Measurements from ENCODE around the gene NPAS3.

The NPAS3 gene

DNA sequence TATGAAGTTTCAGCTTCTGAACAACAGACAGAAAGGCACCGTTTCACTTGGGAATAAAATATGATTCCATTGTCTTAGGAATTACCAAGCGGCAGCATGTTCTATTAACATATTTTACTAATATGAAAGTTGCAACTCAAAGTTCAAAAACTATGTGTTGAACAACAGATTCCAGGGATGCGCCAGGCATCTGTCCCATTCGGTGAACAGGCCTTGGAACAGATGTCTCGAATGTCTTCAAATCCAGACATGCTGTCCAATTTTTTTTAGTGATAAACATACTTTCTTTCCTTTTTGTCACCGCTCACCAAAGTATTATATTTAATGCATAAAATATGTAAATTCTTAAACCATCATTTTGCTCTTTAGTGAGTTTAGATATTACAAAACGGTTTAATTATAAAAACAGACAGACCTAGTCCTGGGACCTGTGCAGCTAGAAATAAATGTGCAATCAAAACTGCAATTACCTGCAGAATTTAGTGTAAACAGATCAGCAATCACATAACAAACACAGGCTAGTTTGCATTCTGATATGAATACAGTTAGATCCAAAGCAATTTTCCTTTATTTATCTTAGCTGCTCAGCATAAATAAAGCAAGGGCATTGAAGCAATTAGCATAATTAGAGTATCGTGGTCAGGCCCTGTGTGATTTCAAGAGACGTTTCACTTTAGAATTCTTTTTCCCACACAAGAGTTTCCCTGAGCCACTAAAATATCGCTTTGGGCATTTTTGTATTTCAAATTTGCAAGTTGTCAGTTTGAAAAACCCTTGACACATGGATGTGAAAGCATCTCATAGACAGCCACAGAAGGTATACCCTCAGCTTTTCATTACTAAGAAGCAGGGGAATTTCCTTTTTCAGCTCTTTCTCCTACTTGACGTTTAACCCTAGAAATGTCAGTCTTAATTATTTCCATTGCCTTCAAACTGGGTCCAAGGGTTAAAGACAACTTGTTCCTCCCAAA lies 591.4 kb downstream of the NPAS3 start:
- no peak for DNase-seq

DNA sequence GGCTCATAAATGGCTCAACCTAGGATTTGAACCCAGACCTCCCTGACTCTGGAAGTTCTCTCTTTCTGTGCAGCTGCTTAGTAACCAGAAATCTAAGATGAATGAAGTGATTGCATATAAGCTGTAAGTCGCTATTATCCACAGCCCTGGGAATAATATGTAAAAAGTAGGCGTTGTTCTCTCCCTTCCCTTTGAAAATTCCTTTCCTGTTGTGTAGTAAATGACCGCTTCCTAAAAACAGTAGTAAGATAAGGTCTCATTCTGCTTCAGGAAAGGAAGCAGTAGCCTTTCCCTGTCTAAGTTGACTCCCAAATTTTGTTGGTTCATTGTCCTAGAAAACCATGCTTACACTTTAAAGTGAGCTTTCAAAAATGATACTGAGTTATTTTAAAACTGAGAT lies 593.9 kb downstream of the NPAS3 start:
- no peak for DNase-seq

GRCh38 chr14:33534104-33534503 lies 595.4 kb downstream of the NPAS3 start:
- DNase-seq, result no peak

DNA sequence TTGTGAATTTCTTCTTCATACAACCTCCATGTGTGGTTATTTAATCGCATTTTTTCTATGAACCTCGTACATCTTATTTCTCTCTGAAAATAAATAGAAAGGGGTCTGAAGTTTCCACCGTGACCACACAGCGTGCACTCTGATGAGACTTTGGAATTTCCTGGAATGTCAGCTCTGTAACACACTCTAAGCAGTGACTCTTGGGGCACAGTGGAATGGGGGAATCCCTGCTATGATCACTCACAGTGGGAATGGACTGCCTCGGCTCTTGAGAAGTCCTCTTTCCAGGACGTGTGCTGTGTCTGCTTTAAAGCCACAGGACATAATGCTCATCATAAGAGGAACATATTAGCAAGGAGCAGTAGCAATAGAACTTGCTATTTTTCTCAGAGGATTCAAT lies 596.0 kb downstream of the NPAS3 start:
- no peak for DNase-seq

DNA sequence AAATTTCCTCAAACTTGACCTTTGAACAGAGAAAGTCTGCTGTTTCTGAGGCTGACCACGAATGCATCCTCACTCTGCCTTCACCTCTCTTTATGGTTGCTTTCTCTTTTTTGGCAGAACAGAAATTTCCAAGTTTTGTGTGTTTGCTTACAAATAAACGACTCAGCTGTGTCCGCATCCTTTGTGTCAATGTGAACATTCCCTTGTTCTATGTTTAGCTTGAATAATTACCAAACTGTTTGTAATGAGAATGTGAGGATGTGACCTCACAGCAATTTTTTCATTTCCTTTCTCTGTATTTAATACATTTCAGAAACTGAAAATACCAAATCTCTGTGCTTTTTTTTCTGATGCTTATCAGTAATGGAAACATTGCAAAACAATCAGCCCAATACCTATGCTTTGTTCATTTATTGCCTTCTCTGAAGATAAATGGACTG lies 601.3 kb downstream of the NPAS3 start:
- DNase-seq, result no peak

GRCh38 chr14:33541171-33541570 lies 602.5 kb downstream of the NPAS3 start:
- DNase-seq, result no peak

DNA sequence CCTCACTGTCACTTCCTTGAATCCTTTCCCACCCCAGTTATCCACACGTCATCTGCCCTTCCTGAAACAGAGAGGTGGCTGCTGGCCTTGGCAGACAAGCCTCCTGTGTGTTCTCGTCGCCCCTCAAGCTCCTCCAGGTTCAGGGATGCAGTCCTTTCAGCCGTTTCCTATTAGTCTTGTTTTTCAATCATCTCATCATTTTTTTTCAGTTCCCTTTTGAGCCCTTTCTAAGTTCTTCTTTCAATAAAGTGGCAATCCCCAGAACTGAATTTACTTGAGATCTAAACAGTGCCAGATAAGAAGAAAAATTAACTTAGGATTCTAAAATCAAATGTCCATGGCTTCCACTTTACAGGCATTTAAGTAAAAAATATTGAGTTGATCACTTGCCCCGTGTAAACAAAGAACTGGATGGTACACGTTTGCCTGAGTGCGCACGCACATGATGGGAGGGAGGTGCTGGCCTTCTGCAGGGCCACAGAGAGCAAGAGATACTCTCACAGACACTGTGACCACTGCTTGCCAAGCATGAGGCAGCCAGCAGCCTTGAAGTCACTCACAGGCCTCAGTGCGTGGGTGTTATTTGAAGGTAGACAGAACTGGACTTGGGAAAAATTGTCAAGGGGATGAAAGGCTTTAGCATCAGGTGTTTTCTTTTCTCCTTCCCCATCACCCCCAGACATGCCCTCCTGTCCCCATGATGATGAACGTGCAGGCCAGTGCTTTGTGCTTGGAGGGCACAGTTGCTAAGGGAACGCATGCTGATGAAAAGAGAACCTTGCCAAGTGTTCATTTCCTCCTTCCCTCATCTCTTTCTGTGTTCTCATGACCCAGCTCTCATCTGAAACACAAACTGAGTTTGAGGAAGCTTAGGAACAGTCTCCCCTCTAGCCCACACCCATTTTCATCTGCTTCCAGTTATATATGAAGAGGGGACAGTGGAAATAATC lies 603.9 kb downstream of the NPAS3 start:
- peak; percentile 55 for DNase-seq

DNA sequence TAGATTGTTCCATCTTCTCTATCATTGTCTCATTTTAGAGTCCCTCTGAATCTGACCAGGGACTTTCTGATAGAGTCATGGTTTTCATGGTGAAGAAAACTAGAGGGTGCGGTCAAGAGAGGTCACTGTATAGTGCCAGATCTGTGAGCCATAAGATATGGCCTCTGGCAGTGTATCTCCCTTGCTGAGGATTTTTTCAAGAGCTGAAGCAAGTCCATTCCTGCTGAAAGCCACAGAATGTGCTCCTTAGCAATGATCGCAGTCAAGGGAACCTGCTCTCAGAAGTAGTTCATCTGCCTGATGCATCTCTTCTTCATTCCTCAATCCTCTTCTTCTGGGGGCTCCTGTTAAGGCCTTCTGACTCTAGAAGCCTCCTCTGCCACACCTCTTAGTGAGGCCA lies 607.0 kb downstream of the NPAS3 start:
- DNase-seq, result no peak

DNA sequence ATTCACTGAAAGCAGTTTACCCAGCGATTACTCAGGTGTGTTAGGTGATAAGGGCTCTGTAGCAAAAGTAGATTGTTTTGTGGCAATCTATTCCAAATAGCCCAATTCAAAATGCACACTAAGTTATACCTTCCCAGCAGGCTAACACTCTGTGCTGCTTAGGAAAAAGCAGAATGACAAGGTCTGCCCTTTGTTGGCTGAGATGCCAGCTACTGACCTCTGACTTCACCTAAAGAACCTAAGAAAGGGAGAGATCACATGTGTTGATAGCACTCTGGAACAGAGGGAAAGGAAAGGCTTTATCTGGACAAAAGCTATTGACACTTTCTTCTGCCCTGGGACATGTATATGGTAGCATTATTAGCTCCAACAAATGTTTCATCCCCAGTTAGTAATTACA lies 609.9 kb downstream of the NPAS3 start:
- DNase-seq, result no peak

DNA sequence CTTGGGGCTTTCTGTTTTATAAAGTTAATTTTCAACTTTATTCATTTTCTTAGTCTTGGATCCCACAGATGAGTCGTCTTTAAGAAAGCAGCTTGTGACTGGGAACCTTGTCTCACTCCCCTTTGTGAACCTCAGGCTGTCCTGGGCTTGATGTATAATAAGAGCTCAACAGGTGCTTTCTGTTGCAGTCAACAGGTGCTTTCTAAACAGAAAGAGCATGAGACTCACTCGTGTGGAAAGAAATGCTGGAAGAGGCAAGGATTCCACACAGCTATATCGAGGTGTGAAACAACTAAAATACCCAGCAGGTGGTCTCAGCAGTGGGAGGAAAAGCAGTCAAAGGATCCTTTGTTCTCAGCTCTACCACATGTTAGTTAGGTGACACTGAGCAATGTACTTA lies 613.3 kb downstream of the NPAS3 start:
- no peak for DNase-seq

DNA sequence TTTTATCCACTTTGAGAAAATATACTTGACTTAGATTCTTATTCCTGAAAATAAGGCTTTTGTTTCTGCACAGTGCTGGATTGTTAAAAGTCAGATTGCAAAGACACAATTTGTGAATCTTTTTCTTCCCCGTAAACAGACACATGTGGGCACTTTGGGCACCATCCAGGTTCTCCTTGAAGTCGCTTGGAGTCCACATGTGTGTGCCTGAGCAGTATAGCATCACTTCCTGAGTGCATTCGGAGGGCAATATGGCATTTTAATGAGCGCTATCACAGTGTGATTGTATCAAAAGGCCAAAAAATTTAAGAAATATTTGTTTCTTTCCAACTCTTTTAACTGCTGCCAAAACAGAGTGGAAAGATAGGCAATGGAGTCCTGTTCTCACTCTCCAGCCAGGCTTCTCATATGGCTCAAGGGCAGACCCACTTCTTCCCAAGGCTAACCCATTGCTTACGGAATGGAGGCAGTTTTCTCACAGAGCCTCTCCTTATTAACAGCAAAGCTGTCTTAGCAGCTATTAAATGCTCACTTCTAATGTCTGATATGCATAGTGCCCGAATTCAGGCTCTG lies 615.1 kb downstream of the NPAS3 start:
- DNase-seq, result no peak

DNA sequence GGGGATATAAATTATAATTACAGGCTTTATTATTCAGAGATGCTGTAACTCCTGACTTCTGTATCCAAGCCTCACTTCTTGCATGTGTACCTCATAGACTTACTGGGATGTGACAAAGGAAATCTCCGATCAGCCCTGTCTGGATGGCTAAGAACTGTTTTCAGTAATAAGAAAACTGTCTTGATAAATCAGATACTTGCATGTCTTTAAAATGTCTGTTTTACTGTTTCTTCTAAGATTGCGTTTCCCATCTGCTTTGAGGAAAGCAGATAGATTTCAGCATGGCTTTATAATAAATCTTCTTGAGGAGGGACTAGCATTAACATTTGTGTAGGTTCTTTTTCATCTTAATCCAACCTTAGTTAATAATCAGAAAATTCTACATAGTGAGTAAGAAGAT lies 616.3 kb downstream of the NPAS3 start:
- no peak for DNase-seq

DNA sequence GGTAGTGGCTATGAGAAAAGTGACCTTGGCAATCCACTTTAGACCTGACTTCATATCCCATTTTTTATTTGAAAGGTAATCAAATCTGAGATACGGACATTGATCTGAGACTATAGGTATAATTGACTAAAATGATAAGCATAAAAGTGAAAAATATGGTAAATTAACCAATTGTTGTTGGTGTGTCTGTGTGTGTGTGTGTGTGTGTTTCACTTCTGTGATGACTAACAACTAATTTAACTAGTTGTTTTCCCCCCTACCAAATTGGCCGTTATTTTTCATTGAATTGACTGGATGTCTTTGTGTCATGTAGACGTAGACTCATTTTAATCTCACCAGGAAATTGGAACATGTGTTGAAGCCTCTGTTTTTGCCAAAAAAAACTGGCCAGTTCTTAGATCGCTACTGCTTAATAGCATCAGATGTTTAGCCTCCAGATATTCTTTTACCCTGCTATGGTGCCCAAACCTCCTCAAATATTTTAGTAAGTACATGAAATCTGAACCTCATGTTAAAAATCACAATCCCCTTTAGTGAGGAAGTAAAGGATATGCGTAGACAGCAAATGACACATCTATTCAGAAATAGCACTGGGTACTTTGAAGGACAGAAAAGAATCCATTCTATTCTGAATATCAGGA lies 617.2 kb downstream of the NPAS3 start:
- no peak for DNase-seq

DNA sequence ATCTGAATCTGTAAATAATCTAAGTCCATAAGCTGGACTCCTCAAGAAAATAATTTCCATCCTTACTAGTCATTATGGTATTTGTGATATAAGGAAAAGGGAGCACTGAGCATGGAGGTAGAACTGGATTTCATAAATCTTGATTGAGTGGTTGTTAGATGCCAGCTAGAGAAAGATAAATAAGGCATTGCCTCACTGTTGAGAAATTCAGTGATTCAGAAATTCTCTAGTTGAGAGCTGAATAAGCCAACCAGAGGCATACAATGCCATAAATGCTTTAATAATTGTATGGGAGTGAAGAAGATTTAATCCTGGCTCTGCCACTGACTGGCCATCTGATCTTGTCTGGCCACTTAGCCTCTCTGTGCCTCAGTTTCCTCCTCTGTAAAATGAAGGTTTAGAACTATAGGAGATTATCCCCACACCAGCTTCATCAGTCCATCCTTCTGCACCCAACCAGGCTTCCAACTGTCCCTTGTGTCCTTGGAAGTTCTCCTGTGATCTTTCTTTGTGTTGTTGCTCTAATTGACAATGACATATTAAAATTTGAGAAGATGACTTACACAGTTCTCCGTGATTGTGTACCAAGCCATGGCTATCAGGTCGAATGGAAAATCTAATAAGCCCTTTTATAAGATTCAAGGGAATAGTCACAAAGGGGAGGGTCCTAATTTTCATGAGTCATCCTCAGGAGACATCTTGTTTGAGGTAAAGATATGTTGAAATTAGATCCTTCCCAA lies 617.9 kb downstream of the NPAS3 start:
- no peak for DNase-seq

- no peak for DNase-seq
These were observed 622.2 kb downstream of the NPAS3 start for GRCh38 chr14:33560718-33561431.

- DNase-seq, result peak; percentile 33
These were observed 623.0 kb downstream of the NPAS3 start for GRCh38 chr14:33561488-33562175.

DNA sequence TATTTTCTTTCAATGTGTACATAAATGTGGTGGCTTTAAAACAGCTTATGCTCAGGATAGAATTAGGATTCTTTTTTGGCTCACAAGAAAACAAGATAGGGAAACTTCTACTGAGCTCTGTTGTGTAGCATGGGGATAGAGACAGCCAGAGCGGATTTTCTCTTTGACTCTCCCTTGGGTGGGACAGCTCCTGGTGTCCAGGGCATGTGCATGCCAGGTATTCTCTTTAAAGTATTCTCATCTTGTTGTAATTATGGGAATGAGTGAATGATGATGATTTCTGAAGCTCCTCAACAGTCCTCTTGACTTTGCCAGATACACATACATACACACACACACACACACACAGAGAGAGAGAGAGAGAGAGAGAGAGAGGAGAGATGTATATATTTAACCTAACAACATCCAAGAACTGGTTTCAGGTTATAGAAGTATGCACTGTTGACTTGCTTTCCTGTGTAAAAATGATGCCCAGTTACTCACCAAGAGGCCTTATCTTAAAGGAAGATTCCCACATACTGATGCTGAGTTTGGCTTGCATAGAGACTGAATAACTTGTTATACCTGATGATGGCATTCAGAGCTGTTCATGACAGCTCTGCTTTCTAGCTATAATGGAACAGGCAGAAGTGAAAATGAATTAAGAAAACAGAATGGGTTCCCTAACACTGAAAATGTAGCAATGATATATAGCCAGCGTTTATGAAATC lies 624.7 kb downstream of the NPAS3 start:
- no peak for DNase-seq

GRCh38 chr14:33563901-33564197 lies 625.2 kb downstream of the NPAS3 start:
- DNase-seq, result no peak

DNA sequence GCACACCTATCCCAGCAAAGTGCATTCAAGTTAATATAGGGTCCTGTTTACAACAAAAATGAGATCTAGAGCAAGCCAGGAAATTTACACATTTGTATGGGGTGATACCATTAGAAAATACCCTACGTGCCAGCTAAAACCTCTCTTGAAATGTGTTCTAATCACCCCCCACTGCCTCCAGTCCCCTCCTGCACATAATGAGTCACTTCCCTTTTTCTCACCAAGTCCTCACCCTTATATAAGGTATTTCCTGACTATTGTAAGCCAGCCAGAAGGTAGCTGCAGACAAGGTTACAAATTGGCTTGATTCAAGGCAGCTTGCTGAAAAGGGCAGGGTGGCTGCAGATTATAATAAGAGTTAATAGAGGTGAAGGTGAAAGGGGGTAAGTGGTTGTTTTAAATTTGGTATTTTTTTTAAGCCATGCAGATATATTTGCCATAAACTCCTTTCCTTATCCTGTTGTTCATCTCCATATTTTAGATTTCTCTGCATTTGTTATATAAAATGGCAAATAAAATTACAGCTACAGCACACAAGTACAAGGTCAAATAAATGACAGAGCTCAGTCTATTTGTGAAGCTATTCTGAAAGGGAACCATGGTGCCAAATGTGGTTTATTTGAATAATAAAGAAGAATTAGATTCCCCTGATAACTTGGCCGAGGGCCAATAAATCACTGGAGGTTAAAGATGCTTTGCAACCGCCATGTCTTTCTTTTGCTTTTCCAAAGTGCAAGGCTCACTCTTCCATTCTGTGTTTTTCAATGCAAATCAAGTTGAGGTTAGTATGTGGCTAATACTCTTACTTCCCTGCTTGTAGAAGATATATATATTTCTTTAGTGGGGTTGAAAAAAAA lies 626.3 kb downstream of the NPAS3 start:
- DNase-seq, result peak; percentile 46
